ENCODE measurements around the gene SHISA6.

Gene SHISA6

GRCh38 chr17:11340803-11341202, 99.8 kb downstream of the SHISA6 start:
- Histone ChIP-seq H3F3A (ENCODE audit: insufficient read depth, low read length) (no peaks in the 10 kb centered on the region), H3K4me3 (ENCODE audit: low read depth, low read length, poor library complexity, severe bottlenecking) (no peak overlapping the region)
- no peak for TF ChIP-seq EZH2 (IDR thresholded peaks at IDR 0.05; ENCODE audit: borderline replicate concordance, low read length)
- TF ChIP-seq, protein P1, sequence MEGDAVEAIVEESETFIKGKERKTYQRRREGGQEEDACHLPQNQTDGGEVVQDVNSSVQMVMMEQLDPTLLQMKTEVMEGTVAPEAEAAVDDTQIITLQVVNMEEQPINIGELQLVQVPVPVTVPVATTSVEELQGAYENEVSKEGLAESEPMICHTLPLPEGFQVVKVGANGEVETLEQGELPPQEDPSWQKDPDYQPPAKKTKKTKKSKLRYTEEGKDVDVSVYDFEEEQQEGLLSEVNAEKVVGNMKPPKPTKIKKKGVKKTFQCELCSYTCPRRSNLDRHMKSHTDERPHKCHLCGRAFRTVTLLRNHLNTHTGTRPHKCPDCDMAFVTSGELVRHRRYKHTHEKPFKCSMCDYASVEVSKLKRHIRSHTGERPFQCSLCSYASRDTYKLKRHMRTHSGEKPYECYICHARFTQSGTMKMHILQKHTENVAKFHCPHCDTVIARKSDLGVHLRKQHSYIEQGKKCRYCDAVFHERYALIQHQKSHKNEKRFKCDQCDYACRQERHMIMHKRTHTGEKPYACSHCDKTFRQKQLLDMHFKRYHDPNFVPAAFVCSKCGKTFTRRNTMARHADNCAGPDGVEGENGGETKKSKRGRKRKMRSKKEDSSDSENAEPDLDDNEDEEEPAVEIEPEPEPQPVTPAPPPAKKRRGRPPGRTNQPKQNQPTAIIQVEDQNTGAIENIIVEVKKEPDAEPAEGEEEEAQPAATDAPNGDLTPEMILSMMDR (IDR thresholded peaks at IDR 0.05; ENCODE audit: low read length): no peak

GRCh38 chr17:11342138-11342537, 101.1 kb downstream of the SHISA6 start:
- Histone ChIP-seq H3K9me2 (ENCODE audit: low read depth, low read length) (no peaks in the 10 kb centered on the region), H3K9me3 (ENCODE audit: low read length) (no peaks in the 10 kb centered on the region), H3K27ac (ENCODE audit: low read depth, low read length, poor library complexity, severe bottlenecking) (no peak overlapping the region), H3K27me3 (ENCODE audit: insufficient read depth, low read length) (no peaks in the 10 kb centered on the region), H3F3A (ENCODE audit: insufficient read depth, low read length) (no peaks in the 10 kb centered on the region), H4K20me1 (ENCODE audit: insufficient read depth, low read length) (no peaks in the 10 kb centered on the region), H2AFZ (ENCODE audit: low read length) (no peak overlapping the region), H3K4me1 (ENCODE audit: insufficient read depth, low read length, severe bottlenecking) (no peaks in the 10 kb centered on the region), H3K79me2 (ENCODE audit: insufficient read depth, low read length) (no peaks in the 10 kb centered on the region), H3K4me2 (ENCODE audit: low read length) (no peak overlapping the region), H3K4me3 (ENCODE audit: low read depth, low read length, poor library complexity, severe bottlenecking) (no peak overlapping the region), H3K9ac (ENCODE audit: low read length) (no peak overlapping the region), H3K36me3 (ENCODE audit: insufficient read depth, low read length) (no peaks in the 10 kb centered on the region)
- TF ChIP-seq, protein P1 (IDR thresholded peaks at IDR 0.05; ENCODE audit: low read length): no peak
- TF ChIP-seq EZH2 (IDR thresholded peaks at IDR 0.05; ENCODE audit: borderline replicate concordance, low read length): no peak

More at GRCh38 chr17:11340803-11341202, 99.8 kb downstream of the SHISA6 start:
- no peaks in the 10 kb centered on the region for H4K20me1 ChIP-seq (ENCODE audit: insufficient read depth, low read length)
- H3K9me2 ChIP-seq (ENCODE audit: low read depth, low read length): no peaks in the 10 kb centered on the region
- no peak overlapping the region for H3K27ac ChIP-seq (ENCODE audit: low read depth, low read length, poor library complexity, severe bottlenecking)
- no peaks in the 10 kb centered on the region for H3K36me3 ChIP-seq (ENCODE audit: insufficient read depth, low read length)
- no peaks in the 10 kb centered on the region for H3K27me3 ChIP-seq (ENCODE audit: insufficient read depth, low read length)
- H3K9ac ChIP-seq (ENCODE audit: low read length): no peak overlapping the region
- H3K79me2 ChIP-seq (ENCODE audit: insufficient read depth, low read length): no peaks in the 10 kb centered on the region
- no peaks in the 10 kb centered on the region for H3K4me1 ChIP-seq (ENCODE audit: insufficient read depth, low read length, severe bottlenecking)
- H3K9me3 ChIP-seq (ENCODE audit: low read length): no peaks in the 10 kb centered on the region
- no peak overlapping the region for H3K4me2 ChIP-seq (ENCODE audit: low read length)
- H2AFZ ChIP-seq (ENCODE audit: low read length): no peak overlapping the region

GRCh38 chr17:11349106-11349505, 108.1 kb downstream of the SHISA6 start:
- Histone ChIP-seq H3K4me3 (ENCODE audit: low read depth, low read length, poor library complexity, severe bottlenecking) (no peak overlapping the region), H4K20me1 (ENCODE audit: insufficient read depth, low read length) (no peaks in the 10 kb centered on the region), H3K27ac (ENCODE audit: low read depth, low read length, poor library complexity, severe bottlenecking) (no peak overlapping the region), H3K9me3 (ENCODE audit: low read length) (no peaks in the 10 kb centered on the region), H3K9me2 (ENCODE audit: low read depth, low read length) (no peaks in the 10 kb centered on the region), H3K36me3 (ENCODE audit: insufficient read depth, low read length) (no peaks in the 10 kb centered on the region), H3K4me2 (ENCODE audit: low read length) (no peak overlapping the region), H3F3A (ENCODE audit: insufficient read depth, low read length) (no peaks in the 10 kb centered on the region), H3K4me1 (ENCODE audit: insufficient read depth, low read length, severe bottlenecking) (no peaks in the 10 kb centered on the region), H3K27me3 (ENCODE audit: insufficient read depth, low read length) (no peaks in the 10 kb centered on the region), H3K79me2 (ENCODE audit: insufficient read depth, low read length) (no peaks in the 10 kb centered on the region), H2AFZ (ENCODE audit: low read length) (no peak overlapping the region), H3K9ac (ENCODE audit: low read length) (no peak overlapping the region)
- TF ChIP-seq, protein P1 (IDR thresholded peaks at IDR 0.05; ENCODE audit: low read length): no peak
- no peak for TF ChIP-seq EZH2 (IDR thresholded peaks at IDR 0.05; ENCODE audit: borderline replicate concordance, low read length)
